ENCODE measurements around the gene FNDC10.

Gene FNDC10

GRCh38 chr1:1583347-1584010, 16.5 kb downstream of the FNDC10 start:
- Histone ChIP-seq H3K27me3 (ENCODE audit: insufficient read depth, low read length) (peaks cover 39% of the 10 kb centered on the region), H3K4me1 (ENCODE audit: insufficient read depth, low read length) (no peaks in the 10 kb centered on the region), H3K27ac (ENCODE audit: low read length) (no peak overlapping the region), H3K9ac (ENCODE audit: low read depth, low read length) (no peak overlapping the region), H3K36me3 (ENCODE audit: insufficient read depth, low read depth, low read length) (no peaks in the 10 kb centered on the region), H3K9me3 (ENCODE audit: insufficient read depth, low read depth, low read length) (no peaks in the 10 kb centered on the region), H3K4me3 (ENCODE audit: low read length) (no peak overlapping the region)

- Histone ChIP-seq H3K27ac (ENCODE audit: low read length) (no peak overlapping the region), H3K4me3 (ENCODE audit: low read length) (no peak overlapping the region), H3K27me3 (ENCODE audit: insufficient read depth, low read length) (peaks cover 39% of the 10 kb centered on the region), H3K36me3 (ENCODE audit: insufficient read depth, low read depth, low read length) (no peaks in the 10 kb centered on the region), H3K9me3 (ENCODE audit: insufficient read depth, low read depth, low read length) (no peaks in the 10 kb centered on the region), H3K4me1 (ENCODE audit: insufficient read depth, low read length) (no peaks in the 10 kb centered on the region), H3K9ac (ENCODE audit: low read depth, low read length) (no peak overlapping the region)
Measured at GRCh38 chr1:1582585-1583346, 17.2 kb downstream of the FNDC10 start.

- H3K27me3 ChIP-seq (ENCODE audit: insufficient read depth, low read length) = peaks cover 19% of the 10 kb centered on the region
- H3K27ac ChIP-seq (ENCODE audit: low read length) = no peak overlapping the region
- H3K9me3 ChIP-seq (ENCODE audit: insufficient read depth, low read depth, low read length) = no peaks in the 10 kb centered on the region
- H3K4me1 ChIP-seq (ENCODE audit: insufficient read depth, low read length) = no peaks in the 10 kb centered on the region
- no peak overlapping the region for H3K9ac ChIP-seq (ENCODE audit: low read depth, low read length)
- no peaks in the 10 kb centered on the region for H3K36me3 ChIP-seq (ENCODE audit: insufficient read depth, low read depth, low read length)
- no peak overlapping the region for H3K4me3 ChIP-seq (ENCODE audit: low read length)
Measured at GRCh38 chr1:1578371-1578940, 21.5 kb downstream of the FNDC10 start.

- Histone ChIP-seq H3K9me3 (ENCODE audit: insufficient read depth, low read depth, low read length) (no peaks in the 10 kb centered on the region), H3K4me3 (ENCODE audit: low read length) (no peak overlapping the region), H3K27ac (ENCODE audit: low read length) (no peak overlapping the region), H3K36me3 (ENCODE audit: insufficient read depth, low read depth, low read length) (peaks cover 5% of the 10 kb centered on the region; the same call in 1 of the 2 replicates), H3K9ac (ENCODE audit: low read depth, low read length) (no peak overlapping the region), H3K4me1 (ENCODE audit: insufficient read depth, low read length) (no peaks in the 10 kb centered on the region), H3K27me3 (ENCODE audit: insufficient read depth, low read length) (peaks cover 9% of the 10 kb centered on the region; the same call in 1 of the 2 replicates)
Measured at GRCh38 chr1:1577367-1578011, 22.4 kb downstream of the FNDC10 start.

GRCh38 chr1:1574721-1575537, 25.0 kb downstream of the FNDC10 start, which contains the start of gene SSU72:
Gene SSU72, minus strand, starts transcription at chr1:1574863. Its CDS starts 306 bp downstream, at chr1:1574557.
- H3K4me1 ChIP-seq (ENCODE audit: insufficient read depth, low read length) = no peaks in the 10 kb centered on the region
- peak within 1 kb of the TSS; percentile 82 for H3K4me3 ChIP-seq (ENCODE audit: low read length)

GRCh38 chr1:1573843-1574720, 25.9 kb downstream of the FNDC10 start:
- H3K27me3 ChIP-seq (ENCODE audit: insufficient read depth, low read length) = no peaks in the 10 kb centered on the region; the same call in 1 of the 2 replicates
- H3K9me3 ChIP-seq (ENCODE audit: insufficient read depth, low read depth, low read length) = no peaks in the 10 kb centered on the region
- H3K27ac ChIP-seq (ENCODE audit: low read length) = peak overlapping the region; percentile 78
- H3K36me3 ChIP-seq (ENCODE audit: insufficient read depth, low read depth, low read length) = peaks cover 26% of the 10 kb centered on the region
- H3K4me3 ChIP-seq (ENCODE audit: low read length) = peak overlapping the region; percentile 82
- H3K4me1 ChIP-seq (ENCODE audit: insufficient read depth, low read length) = no peaks in the 10 kb centered on the region
- H3K9ac ChIP-seq (ENCODE audit: low read depth, low read length) = peak overlapping the region; percentile 99

More at GRCh38 chr1:1574721-1575537, 25.0 kb downstream of the FNDC10 start, which contains the start of gene SSU72:
- Histone ChIP-seq H3K9me3 (ENCODE audit: insufficient read depth, low read depth, low read length) (no peaks in the 10 kb centered on the region), H3K36me3 (ENCODE audit: insufficient read depth, low read depth, low read length) (peaks cover 17% of the 10 kb centered on the region), H3K9ac (ENCODE audit: low read depth, low read length) (peak within 1 kb of the TSS; percentile 99), H3K27me3 (ENCODE audit: insufficient read depth, low read length) (no peaks in the 10 kb centered on the region; the same call in 1 of the 2 replicates), H3K27ac (ENCODE audit: low read length) (peak within 1 kb of the TSS; percentile 98)

GRCh38 chr1:1569341-1569740, 30.6 kb downstream of the FNDC10 start:
- Histone ChIP-seq H3K27me3 (ENCODE audit: insufficient read depth, low read length) (no peaks in the 10 kb centered on the region), H3K27ac (ENCODE audit: low read length) (no peak overlapping the region), H3K9ac (ENCODE audit: low read depth, low read length) (no peak overlapping the region), H3K4me1 (ENCODE audit: insufficient read depth, low read length) (no peaks in the 10 kb centered on the region), H3K4me3 (ENCODE audit: low read length) (no peak overlapping the region), H3K9me3 (ENCODE audit: insufficient read depth, low read depth, low read length) (no peaks in the 10 kb centered on the region), H3K36me3 (ENCODE audit: insufficient read depth, low read depth, low read length) (peaks cover 42% of the 10 kb centered on the region)

- Histone ChIP-seq H3K4me3 (ENCODE audit: low read length) (no peak overlapping the region), H3K27ac (ENCODE audit: low read length) (no peak overlapping the region), H3K9ac (ENCODE audit: low read depth, low read length) (peak overlapping the region; percentile 3), H3K27me3 (ENCODE audit: insufficient read depth, low read length) (no peaks in the 10 kb centered on the region), H3K9me3 (ENCODE audit: insufficient read depth, low read depth, low read length) (no peaks in the 10 kb centered on the region), H3K4me1 (ENCODE audit: insufficient read depth, low read length) (no peaks in the 10 kb centered on the region), H3K36me3 (ENCODE audit: insufficient read depth, low read depth, low read length) (peaks cover 56% of the 10 kb centered on the region)
Measured at GRCh38 chr1:1567891-1568291, 32.0 kb downstream of the FNDC10 start.

- Histone ChIP-seq H3K9ac (ENCODE audit: low read depth, low read length) (peak overlapping the region; percentile 20; the same call in 1 of the 2 replicates), H3K27ac (ENCODE audit: low read length) (no peak overlapping the region), H3K9me3 (ENCODE audit: insufficient read depth, low read depth, low read length) (no peaks in the 10 kb centered on the region), H3K4me1 (ENCODE audit: insufficient read depth, low read length) (no peaks in the 10 kb centered on the region), H3K36me3 (ENCODE audit: insufficient read depth, low read depth, low read length) (peaks cover 57% of the 10 kb centered on the region), H3K4me3 (ENCODE audit: low read length) (no peak overlapping the region), H3K27me3 (ENCODE audit: insufficient read depth, low read length) (no peaks in the 10 kb centered on the region)
Measured at GRCh38 chr1:1567152-1567875, 32.6 kb downstream of the FNDC10 start.

- Histone ChIP-seq H3K27me3 (ENCODE audit: insufficient read depth, low read length) (no peaks in the 10 kb centered on the region), H3K4me3 (ENCODE audit: low read length) (no peak overlapping the region), H3K4me1 (ENCODE audit: insufficient read depth, low read length) (no peaks in the 10 kb centered on the region), H3K9ac (ENCODE audit: low read depth, low read length) (no peak overlapping the region), H3K27ac (ENCODE audit: low read length) (no peak overlapping the region), H3K9me3 (ENCODE audit: insufficient read depth, low read depth, low read length) (no peaks in the 10 kb centered on the region), H3K36me3 (ENCODE audit: insufficient read depth, low read depth, low read length) (peaks cover 68% of the 10 kb centered on the region)
Measured at GRCh38 chr1:1565340-1565739, 34.6 kb downstream of the FNDC10 start.
